Pulmonary artery endothelial cell (primary cell): ENCODE measurements around the gene XYLT1. TPM values are rescaled to one million over a fixed set of nuclear protein-coding genes. Genes with fewer than 3 reads are reported as not detected.

Source experiments
- DNase-seq: peaks from one replicate; pipeline ENCODE4 v3.0.0-alpha.2; 2011; ENCODE audit warnings: low read depth, low spot score
- total RNA-seq: library from RNA; depleted of rRNA; stranded (reverse); fragments of >200 nt; gene quantifications from 2 replicates; pipeline ENCODE4 v1.2.3, GENCODE V29; 2014

The XYLT1 gene
- total RNA-seq, 1 donor from 2014 or later: 0.92 TPM

GRCh38 chr16:17377360-17378324, 93.1 kb downstream of the XYLT1 start:
- no peak for DNase-seq

- no peak for DNase-seq
These were observed 95.1 kb downstream of the XYLT1 start for GRCh38 chr16:17375461-17376304.

- no peak for DNase-seq
These were observed 96.0 kb downstream of the XYLT1 start for GRCh38 chr16:17374668-17375255.

DNA sequence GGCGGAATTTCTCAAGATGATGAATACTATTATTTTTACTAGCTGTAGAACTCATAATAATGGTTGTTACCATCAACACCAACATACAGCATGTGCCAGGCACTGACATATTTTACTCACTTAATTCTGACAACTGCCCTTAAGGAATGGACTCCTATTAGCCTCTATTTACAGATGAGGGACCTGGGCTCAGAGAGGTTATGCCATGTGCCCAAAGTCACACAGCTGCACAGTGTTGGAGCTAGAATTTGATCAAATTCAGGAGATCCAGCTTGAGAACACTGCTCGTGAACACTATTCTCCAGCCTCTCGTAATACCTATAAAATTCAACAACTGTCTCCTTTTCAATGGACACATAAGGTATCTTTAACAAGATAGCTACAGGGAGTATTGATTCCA, 97.2 kb downstream of the XYLT1 start:
- no peak for DNase-seq

DNA sequence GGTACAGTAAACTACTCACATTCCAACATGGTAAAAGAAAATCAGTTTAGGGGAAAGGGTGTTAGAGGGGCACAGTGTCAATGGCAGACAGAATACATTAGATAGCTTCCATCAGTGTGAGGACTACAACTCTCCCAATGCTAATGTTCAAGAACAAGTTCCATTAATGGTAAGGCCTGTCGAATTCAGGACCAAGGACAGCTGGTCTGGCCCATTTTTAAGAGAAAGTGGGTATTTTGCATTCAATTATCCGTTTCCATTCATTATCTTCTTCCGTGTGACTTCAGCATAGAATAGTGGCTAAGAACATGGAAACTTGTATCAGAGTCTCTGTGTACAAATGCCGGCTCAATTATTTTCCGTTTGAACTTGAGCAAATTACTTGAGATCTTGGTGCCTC, 98.4 kb downstream of the XYLT1 start:
- DNase-seq: no peak

DNA sequence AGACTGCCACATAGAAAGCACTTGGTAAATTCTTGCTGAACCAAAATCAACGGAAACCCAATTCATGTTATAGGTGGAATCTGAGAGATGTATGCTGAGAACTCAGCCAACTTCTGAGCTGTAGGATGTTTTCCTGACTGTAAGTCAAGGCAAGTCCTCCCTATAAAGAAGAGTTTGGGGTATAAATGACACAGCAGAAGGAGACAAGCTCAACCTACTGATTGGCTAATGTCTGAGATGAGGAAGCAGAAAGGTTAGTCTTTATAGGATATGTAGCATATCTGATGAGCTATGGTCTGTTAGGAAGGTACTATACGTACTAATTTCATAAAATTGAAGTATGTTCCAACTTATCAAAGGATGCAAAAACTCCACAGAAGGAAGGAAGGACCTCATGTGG, 99.5 kb downstream of the XYLT1 start:
- DNase-seq: no peak

GRCh38 chr16:17370731-17371285, 100.0 kb downstream of the XYLT1 start:
- DNase-seq: no peak

DNA sequence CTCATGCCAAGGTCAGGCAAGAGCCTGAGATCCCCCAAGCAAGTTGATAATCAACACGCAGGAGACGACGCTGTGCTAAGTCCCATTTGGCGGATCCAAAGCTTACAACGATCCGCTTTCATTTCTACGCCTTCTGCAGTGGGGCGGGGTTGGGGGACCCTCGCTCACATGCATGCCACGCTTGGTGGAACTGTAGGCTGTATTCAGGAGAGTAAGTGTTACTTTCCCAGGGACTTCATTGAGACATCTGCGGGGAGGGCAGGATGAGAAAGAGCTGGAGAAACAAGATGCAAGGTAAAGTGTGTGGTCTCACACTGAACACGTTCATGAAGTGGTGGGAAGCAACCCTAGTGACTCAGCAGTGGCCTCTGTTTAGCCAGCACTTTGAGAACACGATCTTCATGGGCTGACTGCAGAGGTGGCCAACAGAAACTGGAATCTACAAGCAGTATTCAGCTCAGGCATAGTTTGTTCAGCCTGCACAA, 100.5 kb downstream of the XYLT1 start:
- no peak for DNase-seq

GRCh38 chr16:17369421-17370222, 101.1 kb downstream of the XYLT1 start:
- peak; percentile 11 for DNase-seq

DNA sequence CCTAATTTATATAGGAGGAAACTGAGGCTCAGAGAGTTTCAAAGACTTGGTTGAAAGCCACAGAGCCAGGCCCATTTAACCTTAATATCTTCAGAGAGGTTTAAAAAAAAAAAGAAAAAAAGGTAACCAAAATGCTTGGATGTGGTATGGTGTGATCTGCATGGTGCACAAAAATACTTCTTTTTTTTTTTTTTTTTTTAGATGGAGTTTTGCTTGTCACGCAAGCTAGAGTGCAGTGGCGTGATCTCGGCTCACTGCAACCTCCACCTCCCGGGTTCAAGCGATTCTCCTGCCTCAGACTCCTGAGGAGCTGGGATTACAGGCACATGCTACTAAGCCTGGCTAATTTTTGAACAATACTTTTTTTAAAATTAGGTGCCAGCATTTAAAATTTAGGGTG, 101.8 kb downstream of the XYLT1 start:
- no peak for DNase-seq

- DNase-seq: no peak
These were observed 102.3 kb downstream of the XYLT1 start for GRCh38 chr16:17368446-17368845.

DNA sequence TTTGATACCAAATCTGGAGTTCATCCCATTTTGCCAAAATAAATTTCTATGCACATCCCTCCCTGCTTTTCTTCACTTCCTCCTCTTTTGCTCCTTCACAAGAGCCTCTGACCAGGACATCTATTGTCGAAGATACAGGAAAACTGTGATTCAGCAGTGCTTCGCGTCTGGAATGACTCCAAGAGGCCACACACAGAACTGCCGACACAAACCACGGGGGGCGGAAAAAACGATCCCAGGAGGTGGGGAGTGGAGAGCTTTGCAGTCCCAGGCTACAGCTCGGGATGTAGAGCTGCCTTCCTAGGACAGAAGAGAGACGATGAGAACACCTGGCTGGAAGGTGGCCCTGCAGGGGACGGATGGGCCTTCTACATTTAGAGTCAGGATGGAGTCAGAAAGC, 102.8 kb downstream of the XYLT1 start:
- no peak for DNase-seq

DNA sequence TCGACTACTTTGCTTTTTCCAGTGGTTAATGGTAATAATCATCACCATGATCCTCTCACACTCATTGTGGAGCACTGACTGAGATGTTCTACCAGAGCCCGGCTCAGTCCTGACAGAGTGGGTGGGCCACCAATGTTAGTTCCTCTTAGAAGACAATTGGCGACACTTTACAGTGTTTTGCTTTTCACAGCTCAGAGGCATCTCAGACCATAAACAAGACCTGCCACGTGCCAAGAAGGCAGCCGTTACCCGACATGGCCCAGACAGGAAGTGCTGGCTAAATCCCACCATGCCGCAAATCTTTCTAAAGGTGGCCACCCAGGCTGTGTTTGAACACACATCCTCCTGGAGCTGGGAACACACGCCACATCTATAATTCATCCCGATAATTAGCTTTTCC, 103.7 kb downstream of the XYLT1 start:
- no peak for DNase-seq

DNA sequence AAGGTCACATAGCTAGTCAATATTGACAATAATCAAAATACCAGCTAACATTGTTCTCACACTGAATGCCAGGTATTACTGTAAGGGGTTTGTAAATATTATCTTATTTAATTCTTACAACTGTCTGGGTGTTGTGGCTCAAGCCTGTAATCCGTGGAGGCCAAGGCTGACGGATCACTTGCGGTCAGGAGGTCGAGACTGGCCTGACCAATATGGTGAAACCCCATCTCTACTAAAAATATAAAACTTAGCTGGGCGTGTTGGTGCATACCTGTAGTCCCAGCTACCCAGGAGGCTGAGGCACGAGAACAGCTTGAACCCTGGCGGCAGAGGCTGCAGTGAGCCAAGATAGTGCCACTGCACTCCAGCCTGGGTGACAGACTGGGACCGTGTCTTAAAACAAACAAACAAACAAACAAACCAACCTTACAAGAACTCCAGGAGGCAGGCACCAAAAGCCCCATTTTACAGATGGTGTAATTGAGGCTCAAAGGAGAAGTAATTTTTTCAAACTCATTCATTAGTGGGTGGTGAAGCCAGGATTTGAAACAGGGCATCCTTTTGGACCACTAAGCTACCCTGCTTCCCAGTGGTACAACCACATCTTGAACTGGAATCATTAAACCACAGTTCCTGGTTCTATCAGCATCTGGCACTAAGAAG, 104.3 kb downstream of the XYLT1 start:
- DNase-seq: no peak

GRCh38 chr16:17365591-17366298, 105.0 kb downstream of the XYLT1 start:
- DNase-seq: no peak

DNA sequence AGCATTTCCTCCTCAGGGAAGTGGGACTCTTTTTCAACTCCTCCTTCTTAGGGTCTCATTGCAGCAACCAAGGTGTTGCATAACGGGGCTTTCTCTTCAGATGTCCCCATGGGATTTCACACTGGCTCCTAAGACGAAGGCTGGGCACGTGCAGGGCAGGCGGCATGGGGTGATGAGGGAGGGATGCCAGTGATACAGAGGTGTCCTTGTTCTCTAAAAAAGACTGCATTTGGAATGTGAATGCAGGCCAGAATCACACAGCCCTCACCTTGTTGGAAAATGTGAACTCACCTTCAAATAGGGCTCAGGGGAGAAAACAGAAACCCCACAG, 105.6 kb downstream of the XYLT1 start:
- no peak for DNase-seq

- DNase-seq: no peak
These were observed 106.2 kb downstream of the XYLT1 start for GRCh38 chr16:17364319-17365210.

- no peak for DNase-seq
These were observed 107.8 kb downstream of the XYLT1 start for GRCh38 chr16:17362946-17363345.

- no peak for DNase-seq
These were observed 108.6 kb downstream of the XYLT1 start for GRCh38 chr16:17362183-17362582.
